Right ventricle myocardium inferior (tissue), 1 donor: ENCODE measurements around the gene PDIA4. TPM values are rescaled to one million over a fixed set of nuclear protein-coding genes. Genes with fewer than 3 reads are reported as not detected.

Source experiments
- total RNA-seq: library from RNA; stranded (reverse); fragmentation: NEBNext Ultra II Directional; extraction: Animal tissue kit (Norgen Biotek cat#: 25700); gene quantifications from one replicate; pipeline ENCODE4 v1.2.1, GENCODE V29; 2021
- donor health status: DM: no; HTN: yes; CAD: no; lungs with severe emphysema.

The PDIA4 gene
- total RNA-seq, 1 donor from 2014 or later = 48.7 TPM

Other genes starting within 250 kb of the PDIA4 start
- gene EZH2, start 144.2 kb downstream of the PDIA4 start, total RNA-seq = 1.2 TPM
- 2.9 TPM for gene ZNF786, start 62.2 kb upstream of the PDIA4 start, total RNA-seq
- gene ZNF425, start 97.8 kb upstream of the PDIA4 start, total RNA-seq = 0.60 TPM
- 7.0 TPM for gene ZNF398, start 118.9 kb upstream of the PDIA4 start, total RNA-seq
- 13.2 TPM for gene ZNF282, start 167.0 kb upstream of the PDIA4 start, total RNA-seq
- gene ZNF212, start 211.1 kb upstream of the PDIA4 start, total RNA-seq = 4.8 TPM
- 4.3 TPM for gene ZNF783, start 233.7 kb upstream of the PDIA4 start, total RNA-seq